Lower leg skin (tissue), 3 donors: Measurements from ENCODE around the gene CBY2.

Experiments used
- CTCF ChIP-seq, 3 donors: fragments of 450-650 bp; IDR thresholded peaks; one replicate each; pipeline ENCODE4 v1.5.1; 2016; ENCODE audit warnings: antibody characterized with exemption in 3 of 3, mild to moderate bottlenecking in 3 of 3, moderate library complexity in 2 of 3
- POLR2A ChIP-seq, 2 donors: fragments of 450-650 bp; IDR thresholded peaks; one replicate each; pipeline ENCODE4 v1.6.1; 2016 to 2017; ENCODE audit warnings: antibody characterized with exemption in 2 of 2, mild to moderate bottlenecking in 1 of 2, moderate library complexity in 1 of 2

- no peak for TF ChIP-seq CTCF (IDR thresholded peaks at IDR 0.05)
- TF ChIP-seq POLR2A (IDR thresholded peaks at IDR 0.05): no peak
Measured at GRCh38 chr13:45750566-45750965, 48.4 kb downstream of the CBY2 start.
